HL-60 (cell line): ENCODE measurements around the gene ZBTB47.

Experiments used
- GABPA ChIP-seq: IDR thresholded peaks from 2 replicates; pipeline ENCODE4 v1.6.1; 2012; ENCODE audit warnings: low read depth
- POLR2AphosphoS5 ChIP-seq: IDR thresholded peaks from 2 replicates; pipeline ENCODE4 v1.6.1; 2012; ENCODE audit warnings: low read depth
- TF ChIP-seq, protein P1 (sequence below): IDR thresholded peaks from one replicate; pipeline ENCODE4 v1.5.1; 2011; ENCODE audit warnings: low read length, control low read depth, inconsistent platforms; ENCODE audit not compliant: insufficient read depth
- TF ChIP-seq, protein P2 (sequence below): IDR thresholded peaks from 2 replicates; pipeline ENCODE4 v1.6.1; 2012; ENCODE audit warnings: low read depth; ENCODE audit not compliant: insufficient replicate concordance

DNA sequence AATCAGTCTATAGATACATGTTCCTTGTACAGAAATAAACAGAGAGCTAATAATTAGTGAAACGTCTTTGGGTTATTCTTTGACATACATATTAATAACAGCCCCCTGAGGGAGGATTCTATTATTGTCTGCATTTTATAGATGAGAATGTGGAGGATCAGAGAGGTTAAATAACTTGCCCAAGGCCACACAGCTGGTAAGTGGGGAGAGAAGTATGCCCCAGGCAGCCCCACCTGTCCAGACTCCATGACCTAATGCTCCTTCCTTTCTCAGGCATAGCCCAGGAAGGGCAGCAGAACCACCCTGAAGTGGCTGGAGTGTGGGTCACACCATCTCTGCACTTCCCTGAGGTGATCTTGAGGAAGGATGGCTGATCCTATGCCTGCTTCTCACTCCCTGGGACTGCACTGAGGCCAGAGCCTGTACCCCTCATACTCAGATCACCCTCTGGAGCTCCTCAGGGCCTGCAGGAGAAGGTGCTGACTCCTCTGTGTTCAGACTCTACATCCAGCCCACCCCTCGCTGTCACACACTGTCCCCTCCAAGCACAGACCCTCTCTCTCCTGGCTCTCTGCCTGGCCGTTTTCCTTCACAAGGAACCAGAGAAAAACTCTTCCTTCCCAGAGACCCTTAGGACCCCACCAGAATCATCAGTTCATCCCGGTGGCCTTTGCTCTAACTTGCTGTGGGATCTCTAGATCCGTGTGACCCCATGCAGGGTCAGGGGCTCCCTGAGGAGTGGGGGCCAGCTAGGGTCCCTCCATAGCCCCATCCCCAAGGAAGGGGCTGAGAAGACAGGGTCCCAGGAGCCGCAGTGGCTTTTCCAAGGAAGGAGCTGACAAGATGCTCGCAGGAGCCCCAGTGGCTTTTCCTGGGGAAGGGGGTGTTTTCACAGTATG is 53.5 kb downstream of the ZBTB47 start:
- TF ChIP-seq, protein P1, sequence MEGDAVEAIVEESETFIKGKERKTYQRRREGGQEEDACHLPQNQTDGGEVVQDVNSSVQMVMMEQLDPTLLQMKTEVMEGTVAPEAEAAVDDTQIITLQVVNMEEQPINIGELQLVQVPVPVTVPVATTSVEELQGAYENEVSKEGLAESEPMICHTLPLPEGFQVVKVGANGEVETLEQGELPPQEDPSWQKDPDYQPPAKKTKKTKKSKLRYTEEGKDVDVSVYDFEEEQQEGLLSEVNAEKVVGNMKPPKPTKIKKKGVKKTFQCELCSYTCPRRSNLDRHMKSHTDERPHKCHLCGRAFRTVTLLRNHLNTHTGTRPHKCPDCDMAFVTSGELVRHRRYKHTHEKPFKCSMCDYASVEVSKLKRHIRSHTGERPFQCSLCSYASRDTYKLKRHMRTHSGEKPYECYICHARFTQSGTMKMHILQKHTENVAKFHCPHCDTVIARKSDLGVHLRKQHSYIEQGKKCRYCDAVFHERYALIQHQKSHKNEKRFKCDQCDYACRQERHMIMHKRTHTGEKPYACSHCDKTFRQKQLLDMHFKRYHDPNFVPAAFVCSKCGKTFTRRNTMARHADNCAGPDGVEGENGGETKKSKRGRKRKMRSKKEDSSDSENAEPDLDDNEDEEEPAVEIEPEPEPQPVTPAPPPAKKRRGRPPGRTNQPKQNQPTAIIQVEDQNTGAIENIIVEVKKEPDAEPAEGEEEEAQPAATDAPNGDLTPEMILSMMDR, result no peak
- TF ChIP-seq POLR2AphosphoS5 (no peak), GABPA (no peak)
- TF ChIP-seq, protein P2, sequence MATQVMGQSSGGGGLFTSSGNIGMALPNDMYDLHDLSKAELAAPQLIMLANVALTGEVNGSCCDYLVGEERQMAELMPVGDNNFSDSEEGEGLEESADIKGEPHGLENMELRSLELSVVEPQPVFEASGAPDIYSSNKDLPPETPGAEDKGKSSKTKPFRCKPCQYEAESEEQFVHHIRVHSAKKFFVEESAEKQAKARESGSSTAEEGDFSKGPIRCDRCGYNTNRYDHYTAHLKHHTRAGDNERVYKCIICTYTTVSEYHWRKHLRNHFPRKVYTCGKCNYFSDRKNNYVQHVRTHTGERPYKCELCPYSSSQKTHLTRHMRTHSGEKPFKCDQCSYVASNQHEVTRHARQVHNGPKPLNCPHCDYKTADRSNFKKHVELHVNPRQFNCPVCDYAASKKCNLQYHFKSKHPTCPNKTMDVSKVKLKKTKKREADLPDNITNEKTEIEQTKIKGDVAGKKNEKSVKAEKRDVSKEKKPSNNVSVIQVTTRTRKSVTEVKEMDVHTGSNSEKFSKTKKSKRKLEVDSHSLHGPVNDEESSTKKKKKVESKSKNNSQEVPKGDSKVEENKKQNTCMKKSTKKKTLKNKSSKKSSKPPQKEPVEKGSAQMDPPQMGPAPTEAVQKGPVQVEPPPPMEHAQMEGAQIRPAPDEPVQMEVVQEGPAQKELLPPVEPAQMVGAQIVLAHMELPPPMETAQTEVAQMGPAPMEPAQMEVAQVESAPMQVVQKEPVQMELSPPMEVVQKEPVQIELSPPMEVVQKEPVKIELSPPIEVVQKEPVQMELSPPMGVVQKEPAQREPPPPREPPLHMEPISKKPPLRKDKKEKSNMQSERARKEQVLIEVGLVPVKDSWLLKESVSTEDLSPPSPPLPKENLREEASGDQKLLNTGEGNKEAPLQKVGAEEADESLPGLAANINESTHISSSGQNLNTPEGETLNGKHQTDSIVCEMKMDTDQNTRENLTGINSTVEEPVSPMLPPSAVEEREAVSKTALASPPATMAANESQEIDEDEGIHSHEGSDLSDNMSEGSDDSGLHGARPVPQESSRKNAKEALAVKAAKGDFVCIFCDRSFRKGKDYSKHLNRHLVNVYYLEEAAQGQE, result no peak
